Measurements from ENCODE around the gene CES2. TPM values are rescaled to one million over a fixed set of nuclear protein-coding genes. Genes with fewer than 3 reads are reported as not detected.
"Not testable (repeated sequence)": the region's sequence is repeated elsewhere in the genome, so short reads cannot be mapped to it uniquely, and the experiment has no call there.

CES2 gene
- total RNA-seq, 4 donors from 2014 or later = 113 to 4,512 (median 3,000) TPM

- H3K4me1 ChIP-seq = peaks cover 3 to 31% (median 10%) of the 10 kb centered on the region in 4 donors
- TF ChIP-seq CTCF (IDR thresholded peaks at IDR 0.05) = peak in 5 of 6 experiments; percentile 16 to 96 (median 89)
- no peak for TF ChIP-seq POLR2A (IDR thresholded peaks at IDR 0.05)
- H3K27me3 ChIP-seq = no peaks in the 10 kb centered on the region
- H3K9me3 ChIP-seq = no peaks in the 10 kb centered on the region
- peak; percentile 30 to 87 (median 75) for DNase-seq
- no peak overlapping the region for H3K4me3 ChIP-seq
- H3K27ac ChIP-seq = peak overlapping the region in 3 of 4 donors; percentile 54 to 82 (median 71)
- no peaks in the 10 kb centered on the region for H3K36me3 ChIP-seq
Observed at GRCh38 chr16:66894948-66895688, 40.2 kb upstream of the CES2 start.

GRCh38 chr16:66895689-66895979, 39.7 kb upstream of the CES2 start:
- no peak for DNase-seq
- Histone ChIP-seq H3K4me1 (peaks cover 3 to 36% (median 11%) of the 10 kb centered on the region in 4 donors), H3K36me3 (no peaks in the 10 kb centered on the region), H3K4me3 (no peak overlapping the region), H3K9me3 (no peaks in the 10 kb centered on the region), H3K27me3 (no peaks in the 10 kb centered on the region), H3K27ac (peak overlapping the region in 3 of 4 donors; percentile 54 to 82 (median 71))
- no peak for TF ChIP-seq POLR2A (IDR thresholded peaks at IDR 0.05)

- Histone ChIP-seq H3K9me3 (no peaks in the 10 kb centered on the region), H3K4me1 (peaks cover 3 to 40% (median 11%) of the 10 kb centered on the region in 4 donors), H3K4me3 (no peak overlapping the region), H3K36me3 (no peaks in the 10 kb centered on the region), H3K27me3 (no peaks in the 10 kb centered on the region), H3K27ac (peak overlapping the region in 3 of 4 donors; percentile 54 to 82 (median 71))
- no peak for DNase-seq
- no peak for TF ChIP-seq POLR2A (IDR thresholded peaks at IDR 0.05)
- TF ChIP-seq CTCF (IDR thresholded peaks at IDR 0.05) = no peak
Observed at GRCh38 chr16:66895999-66896398, 39.3 kb upstream of the CES2 start.

- TF ChIP-seq POLR2A (IDR thresholded peaks at IDR 0.05) = peak in 1 of 2 donors; percentile 50
- H3K4me1 ChIP-seq = peaks cover 3 to 47% (median 11%) of the 10 kb centered on the region in 4 donors
- not testable (repeated sequence) for H3K36me3 ChIP-seq, H3K4me3 ChIP-seq, H3K9me3 ChIP-seq, H3K27me3 ChIP-seq
- H3K27ac ChIP-seq = peak overlapping the region in 3 of 4 donors; percentile 54 to 82 (median 71)
- peak in 1 of 3 donors; percentile 48 for DNase-seq
Observed at GRCh38 chr16:66896682-66897081, 38.6 kb upstream of the CES2 start.

- TF ChIP-seq POLR2A (IDR thresholded peaks at IDR 0.05) = no peak
- TF ChIP-seq CTCF (IDR thresholded peaks at IDR 0.05) = no peak
- peaks cover 3 to 49% (median 11%) of the 10 kb centered on the region in 4 donors for H3K4me1 ChIP-seq
- H3K27me3 ChIP-seq = no peaks in the 10 kb centered on the region
- no peaks in the 10 kb centered on the region for H3K9me3 ChIP-seq
- peak overlapping the region in 2 of 4 donors; percentile 85 for H3K27ac ChIP-seq
- no peak overlapping the region for H3K4me3 ChIP-seq
- H3K36me3 ChIP-seq = no peaks in the 10 kb centered on the region
- peak in 1 of 3 donors; percentile 49 for DNase-seq
Observed at GRCh38 chr16:66898207-66898606, 37.1 kb upstream of the CES2 start.

GRCh38 chr16:66898933-66899309, 36.4 kb upstream of the CES2 start:
- H3K9me3 ChIP-seq = no peaks in the 10 kb centered on the region
- H3K4me1 ChIP-seq = peaks cover 3 to 49% (median 11%) of the 10 kb centered on the region in 4 donors
- no peak overlapping the region for H3K4me3 ChIP-seq
- peak overlapping the region in 3 of 4 donors; percentile 67 to 85 (median 85) for H3K27ac ChIP-seq
- no peak for DNase-seq
- H3K36me3 ChIP-seq = no peaks in the 10 kb centered on the region
- TF ChIP-seq CTCF (IDR thresholded peaks at IDR 0.05) (no peak), POLR2A (IDR thresholded peaks at IDR 0.05) (no peak)
- H3K27me3 ChIP-seq = no peaks in the 10 kb centered on the region

All from Peyer's patch (tissue), 4 donors.